GM11168 (cell line): Measurements from ENCODE around the gene NR2F2.

Experiments
- in situ Hi-C: fragments of 300-500 bp; cut with MboI; formaldehyde crosslinking; loops from one replicate; pipeline ENCODE4 v1.12.0; 2022; ENCODE audit warnings: low sequenced_read_pairs; ENCODE audit not compliant: unreplicated experiment

NR2F2 gene

GRCh38 chr15:96362755-96363651, 32.5 kb downstream of the NR2F2 start:
- in situ Hi-C loops: no loop called here

GRCh38 chr15:96363707-96364106, 33.2 kb downstream of the NR2F2 start:
- in situ Hi-C loops: no loop called here

GRCh38 chr15:96365781-96366525, 35.5 kb downstream of the NR2F2 start:
- in situ Hi-C loops: no loop called here

GRCh38 chr15:96366526-96366877, 36.0 kb downstream of the NR2F2 start:
- in situ Hi-C loops: no loop called here

- in situ Hi-C loops: no loop called here
Measured at GRCh38 chr15:96367311-96368200, 37.1 kb downstream of the NR2F2 start.

DNA sequence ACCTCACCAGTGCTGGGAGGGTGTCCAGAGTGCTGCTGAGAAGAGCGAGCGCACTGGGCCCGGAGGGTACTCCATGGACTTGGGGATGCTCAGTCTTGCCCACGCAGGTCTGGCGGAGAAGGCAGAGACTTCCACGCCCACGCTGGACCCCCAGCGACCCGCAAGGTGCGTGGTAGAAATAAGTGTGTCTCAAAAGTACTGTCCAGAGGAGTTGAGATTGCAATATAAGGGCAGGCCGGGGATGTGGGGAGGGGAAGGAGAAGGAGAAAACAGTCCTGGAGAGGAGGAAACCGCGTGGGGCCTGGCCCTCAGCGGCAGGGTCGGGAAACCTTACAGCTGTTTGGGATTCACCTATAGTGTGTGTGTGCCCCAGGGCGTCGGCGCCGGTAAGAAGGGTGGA, 38.9 kb downstream of the NR2F2 start:
- in situ Hi-C loops: no loop called here

GRCh38 chr15:96369825-96370621, 39.5 kb downstream of the NR2F2 start:
- in situ Hi-C loops: no loop called here

- in situ Hi-C loops: no loop called here
Measured at GRCh38 chr15:96372554-96372953, 42.1 kb downstream of the NR2F2 start.

- in situ Hi-C loops: no loop called here
Measured at GRCh38 chr15:96374499-96374898, 44.0 kb downstream of the NR2F2 start.

DNA sequence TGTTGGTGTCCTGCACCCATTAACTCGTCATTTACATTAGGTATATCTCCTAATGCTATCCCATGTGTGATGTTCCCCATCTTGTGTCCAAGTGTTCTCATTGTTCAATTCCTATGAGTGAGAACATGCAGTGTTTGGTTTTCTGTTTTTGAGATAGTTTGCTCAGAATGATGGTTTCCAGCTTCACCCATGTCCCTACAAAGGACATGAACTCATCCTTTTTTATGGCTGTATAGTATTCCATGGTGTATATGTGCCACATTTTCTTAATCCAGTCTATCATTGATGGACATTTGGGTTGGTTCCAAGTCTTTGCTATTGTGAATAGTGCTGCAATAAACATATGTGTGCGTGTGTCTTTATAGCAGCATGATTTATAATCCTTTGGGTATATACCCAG, 49.1 kb downstream of the NR2F2 start:
- in situ Hi-C loops: loop anchor here (25.0 kb wide), 1 partner anchor 858 kb away; no protein-coding TSS in a partner anchor

- in situ Hi-C loops: loop anchor here (25.0 kb wide), 1 partner anchor 856 kb away; no protein-coding TSS in a partner anchor
Measured at GRCh38 chr15:96381463-96381862, 51.0 kb downstream of the NR2F2 start.

DNA sequence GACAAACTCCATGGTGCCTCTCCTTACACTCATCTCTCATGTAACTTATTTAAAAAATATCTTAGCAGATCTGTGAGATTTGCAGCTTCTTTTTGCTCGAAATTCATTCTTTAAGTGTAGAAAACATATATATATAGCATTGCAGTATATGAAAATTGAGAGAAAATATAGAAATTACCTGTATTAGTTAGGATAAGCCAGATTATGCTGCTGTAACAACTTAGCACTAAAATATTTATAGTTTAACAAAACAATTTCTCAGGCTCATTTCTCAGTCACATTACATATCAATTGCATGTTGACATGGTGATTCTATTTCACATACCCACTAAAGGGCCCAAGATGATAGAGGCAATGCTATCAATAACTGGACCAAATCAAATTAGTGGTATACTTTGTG, 54.7 kb downstream of the NR2F2 start:
- in situ Hi-C loops: loop anchor here (25.0 kb wide), 1 partner anchor 852 kb away; no protein-coding TSS in a partner anchor

DNA sequence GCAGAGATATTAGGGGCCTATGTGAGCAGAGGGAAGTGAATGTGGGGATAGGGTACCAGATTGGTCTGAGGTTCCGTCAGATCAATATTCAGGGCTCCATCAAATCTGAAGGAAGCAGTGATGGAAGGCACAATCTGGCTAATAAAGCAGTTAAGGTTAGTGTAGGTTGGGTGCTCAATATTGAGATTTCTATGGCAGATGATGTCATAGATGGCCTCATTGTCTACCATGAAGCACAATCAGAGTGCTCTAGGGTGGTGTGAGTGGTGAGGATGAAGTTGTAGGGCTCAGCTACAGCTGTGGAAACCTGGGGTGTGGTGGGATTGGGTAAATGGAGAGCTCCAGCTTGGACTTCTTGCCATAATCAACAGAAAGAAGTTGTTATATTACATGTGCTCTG, 58.2 kb downstream of the NR2F2 start:
- in situ Hi-C loops: loop anchor here (25.0 kb wide), 1 partner anchor 849 kb away; no protein-coding TSS in a partner anchor
